Measurements from ENCODE around the gene GLDN. TPM values are rescaled to one million over a fixed set of nuclear protein-coding genes. Genes with fewer than 3 reads are reported as not detected.

GLDN gene
- polyA plus RNA-seq, 1 experiment = 0.25 TPM

DNA sequence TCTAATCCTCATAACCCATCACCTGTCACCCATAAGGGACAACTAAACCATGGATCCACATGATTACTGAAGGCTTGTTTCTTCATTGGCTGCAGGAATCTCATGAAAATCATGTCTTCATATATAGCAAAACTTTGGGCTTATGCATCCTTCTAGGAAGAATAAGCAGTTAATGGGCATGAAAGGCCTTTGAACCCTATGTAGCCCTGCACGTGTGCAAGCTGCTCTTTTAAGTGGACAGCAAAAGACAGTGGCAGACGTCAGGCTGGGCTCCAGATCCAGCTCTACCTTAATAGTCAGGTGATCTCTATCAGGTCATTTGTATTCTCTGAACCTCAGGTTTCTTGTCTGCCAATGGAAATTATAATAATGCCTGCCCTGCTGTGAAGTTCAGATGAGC is 21.9 kb upstream of the GLDN start:
- H3K27me3 ChIP-seq (ENCODE audit: control insufficient read depth, insufficient read depth, low read length) = peaks cover 28% of the 10 kb centered on the region
- no peak for DNase-seq (ENCODE audit: low read depth, low spot score)
- CTCF ChIA-PET = interaction anchor here (1.8 kb wide), 1 partner anchor 156 kb away, joined by 4 read pairs; no protein-coding TSS in a partner anchor
- no peaks in the 10 kb centered on the region for H3K9me3 ChIP-seq (ENCODE audit: control insufficient read depth, insufficient read depth, low read length)
- TF ChIP-seq, protein P1, sequence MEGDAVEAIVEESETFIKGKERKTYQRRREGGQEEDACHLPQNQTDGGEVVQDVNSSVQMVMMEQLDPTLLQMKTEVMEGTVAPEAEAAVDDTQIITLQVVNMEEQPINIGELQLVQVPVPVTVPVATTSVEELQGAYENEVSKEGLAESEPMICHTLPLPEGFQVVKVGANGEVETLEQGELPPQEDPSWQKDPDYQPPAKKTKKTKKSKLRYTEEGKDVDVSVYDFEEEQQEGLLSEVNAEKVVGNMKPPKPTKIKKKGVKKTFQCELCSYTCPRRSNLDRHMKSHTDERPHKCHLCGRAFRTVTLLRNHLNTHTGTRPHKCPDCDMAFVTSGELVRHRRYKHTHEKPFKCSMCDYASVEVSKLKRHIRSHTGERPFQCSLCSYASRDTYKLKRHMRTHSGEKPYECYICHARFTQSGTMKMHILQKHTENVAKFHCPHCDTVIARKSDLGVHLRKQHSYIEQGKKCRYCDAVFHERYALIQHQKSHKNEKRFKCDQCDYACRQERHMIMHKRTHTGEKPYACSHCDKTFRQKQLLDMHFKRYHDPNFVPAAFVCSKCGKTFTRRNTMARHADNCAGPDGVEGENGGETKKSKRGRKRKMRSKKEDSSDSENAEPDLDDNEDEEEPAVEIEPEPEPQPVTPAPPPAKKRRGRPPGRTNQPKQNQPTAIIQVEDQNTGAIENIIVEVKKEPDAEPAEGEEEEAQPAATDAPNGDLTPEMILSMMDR (IDR thresholded peaks at IDR 0.05; ENCODE audit: low read depth, low read length) = no peak
- H3K4me3 ChIP-seq (ENCODE audit: low read depth, low read length) = no peak overlapping the region
- no peak overlapping the region for H3K27ac ChIP-seq (ENCODE audit: low read depth, low read length)
- POLR2A ChIA-PET = no interaction called here

DNA sequence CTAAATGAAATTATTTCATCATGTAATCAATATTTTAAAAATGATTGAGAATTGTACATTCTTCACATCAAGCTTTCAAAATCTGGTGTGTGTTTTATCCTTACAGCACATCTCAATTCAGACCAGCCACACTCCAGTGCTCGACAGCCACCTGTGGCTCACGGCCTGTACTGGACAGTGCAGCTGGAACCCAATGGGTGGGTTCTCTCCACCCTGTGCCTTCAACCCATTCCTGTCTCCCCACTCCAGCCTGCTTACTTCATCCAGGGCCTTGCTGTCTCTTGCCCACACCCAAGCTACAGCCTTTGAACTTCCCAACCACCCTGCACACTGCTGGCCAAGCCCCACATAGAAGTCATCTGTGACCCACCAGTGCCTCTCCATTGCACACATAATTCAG is 20.6 kb upstream of the GLDN start:
- TF ChIP-seq, protein P1 (IDR thresholded peaks at IDR 0.05; ENCODE audit: low read depth, low read length) = no peak
- ChIA-PET POLR2A (interaction anchor here (0.5 kb wide), 1 partner anchor 675 kb away, joined by 3 read pairs; no protein-coding TSS in a partner anchor), CTCF (interaction anchor here (1.1 kb wide), 1 partner anchor 158 kb away, joined by 3 read pairs; no protein-coding TSS in a partner anchor)

DNA sequence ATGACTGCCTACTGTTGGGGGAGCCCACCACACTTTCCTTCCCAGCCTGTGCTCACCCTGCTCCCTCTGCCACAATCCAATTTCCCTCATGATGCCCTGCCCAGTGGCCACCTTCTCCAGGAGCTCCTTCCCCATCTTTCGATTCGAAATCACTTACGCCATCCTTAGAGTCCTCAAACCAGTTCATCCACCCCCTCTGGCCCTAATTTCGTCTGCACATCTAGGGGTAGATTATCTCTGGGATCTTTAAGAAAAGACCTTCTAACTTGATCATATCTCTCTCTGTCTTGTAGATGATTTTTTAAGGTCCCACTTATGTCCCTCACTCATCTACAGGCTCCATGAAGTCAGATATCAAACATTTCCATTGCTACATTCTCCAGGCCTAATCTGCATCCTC is 20.1 kb upstream of the GLDN start:
- DNase-seq (ENCODE audit: low read depth, low spot score) = no peak
- H3K9me3 ChIP-seq (ENCODE audit: control insufficient read depth, insufficient read depth, low read length) = no peaks in the 10 kb centered on the region
- TF ChIP-seq, protein P1 (IDR thresholded peaks at IDR 0.05; ENCODE audit: low read depth, low read length) = no peak
- no peak overlapping the region for H3K4me3 ChIP-seq (ENCODE audit: low read depth, low read length)
- H3K27me3 ChIP-seq (ENCODE audit: control insufficient read depth, insufficient read depth, low read length) = peaks cover 28% of the 10 kb centered on the region
- POLR2A ChIA-PET = no interaction called here
- no peak overlapping the region for H3K27ac ChIP-seq (ENCODE audit: low read depth, low read length)
- CTCF ChIA-PET = interaction anchor here (1.1 kb wide), 1 partner anchor 158 kb away, joined by 3 read pairs; no protein-coding TSS in a partner anchor

More for the DNA sequence above, 20.6 kb upstream of the GLDN start:
- H3K4me3 ChIP-seq (ENCODE audit: low read depth, low read length) = no peak overlapping the region
- DNase-seq (ENCODE audit: low read depth, low spot score) = no peak
- H3K9me3 ChIP-seq (ENCODE audit: control insufficient read depth, insufficient read depth, low read length) = no peaks in the 10 kb centered on the region
- H3K27me3 ChIP-seq (ENCODE audit: control insufficient read depth, insufficient read depth, low read length) = peaks cover 28% of the 10 kb centered on the region
- H3K27ac ChIP-seq (ENCODE audit: low read depth, low read length) = no peak overlapping the region

GRCh38 chr15:51322621-51323296 is 18.7 kb upstream of the GLDN start:
- CTCF ChIA-PET = no interaction called here
- no peak overlapping the region for H3K27ac ChIP-seq (ENCODE audit: low read depth, low read length)
- no peak overlapping the region for H3K4me3 ChIP-seq (ENCODE audit: low read depth, low read length)
- no peaks in the 10 kb centered on the region for H3K9me3 ChIP-seq (ENCODE audit: control insufficient read depth, insufficient read depth, low read length)
- H3K27me3 ChIP-seq (ENCODE audit: control insufficient read depth, insufficient read depth, low read length) = peaks cover 33% of the 10 kb centered on the region
- TF ChIP-seq, protein P1 (IDR thresholded peaks at IDR 0.05; ENCODE audit: low read depth, low read length) = no peak
- no peak for DNase-seq (ENCODE audit: low read depth, low spot score)
- POLR2A ChIA-PET = interaction anchor here (1.0 kb wide), 1 partner anchor 10 kb away, joined by 3 read pairs; no protein-coding TSS in a partner anchor

DNA sequence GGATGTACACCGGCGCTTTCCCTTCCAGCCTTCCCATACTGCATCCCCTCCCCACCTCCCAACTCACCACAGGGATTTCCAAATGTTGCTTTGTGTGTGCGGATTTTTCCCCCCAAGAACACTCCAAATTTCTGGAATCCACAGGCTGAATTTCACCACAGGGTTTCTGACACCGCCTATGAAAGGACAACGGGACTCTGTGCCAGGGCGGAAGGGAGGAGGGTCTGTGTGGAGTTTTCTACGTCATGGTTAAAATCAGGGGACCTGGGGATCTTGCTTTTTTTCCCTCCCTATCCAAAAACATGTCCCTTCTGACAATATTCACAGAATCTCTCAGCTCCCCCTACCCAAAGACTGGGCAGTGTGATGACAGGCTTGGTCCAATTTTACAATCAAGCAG is 17.7 kb upstream of the GLDN start:
- peaks cover 35% of the 10 kb centered on the region for H3K27me3 ChIP-seq (ENCODE audit: control insufficient read depth, insufficient read depth, low read length)

More for the DNA sequence above, 17.7 kb upstream of the GLDN start:
- ChIA-PET POLR2A (no interaction called here), CTCF (no interaction called here)
- H3K9me3 ChIP-seq (ENCODE audit: control insufficient read depth, insufficient read depth, low read length) = no peaks in the 10 kb centered on the region
- H3K27ac ChIP-seq (ENCODE audit: low read depth, low read length) = no peak overlapping the region
- TF ChIP-seq, protein P1 (IDR thresholded peaks at IDR 0.05; ENCODE audit: low read depth, low read length) = no peak
- no peak overlapping the region for H3K4me3 ChIP-seq (ENCODE audit: low read depth, low read length)
- no peak for DNase-seq (ENCODE audit: low read depth, low spot score)

Measured in AG04450 (cell line).